GM19395 (cell line): ENCODE data around the gene RBM4.
A peak's percentile ranks its signal among the peaks of the same experiment; 100 is the strongest.
"Not testable (repeated sequence)": the region's sequence is repeated elsewhere in the genome, so short reads cannot be mapped to it uniquely, and the experiment has no call there.

Experiments
- ATAC-seq: cut with Tn5 transposase; IDR thresholded peaks from one replicate; pipeline ENCODE4 v1.9.1; 2021; ENCODE audit warnings: mild to moderate bottlenecking, moderate library complexity; ENCODE audit not compliant: unreplicated experiment

Gene RBM4

GRCh38 chr11:66638177-66639065 is at the start of gene RBM4:
TSS of gene RBM4 (plus strand) at chr11:66638703. CDS start at chr11:66639712, 1,009 bp downstream.
- ATAC-seq = peak; percentile 97

GRCh38 chr11:66589315-66589714 is 49.2 kb upstream of the RBM4 start:
- ATAC-seq = not testable (repeated sequence)

- no peak for ATAC-seq
Observed at GRCh38 chr11:66589996-66590675, 48.4 kb upstream of the RBM4 start.

- no peak for ATAC-seq
Observed at GRCh38 chr11:66591175-66591574, 47.3 kb upstream of the RBM4 start.

GRCh38 chr11:66592457-66593302 is 45.8 kb upstream of the RBM4 start, which contains the start of the genes CCDC87 and CCS:
TSS of gene CCDC87 (minus strand) at chr11:66593063. CDS start at chr11:66593015, 48 bp downstream.
TSS of gene CCS (plus strand) at chr11:66593185. CDS start at chr11:66593262, 77 bp downstream.
- ATAC-seq = peak; percentile 92

- peak; percentile 21 for ATAC-seq
Observed at GRCh38 chr11:66593303-66593635, 45.2 kb upstream of the RBM4 start.

GRCh38 chr11:66593650-66594049 is 44.9 kb upstream of the RBM4 start:
- no peak for ATAC-seq

GRCh38 chr11:66595245-66595904 is 43.1 kb upstream of the RBM4 start:
- no peak for ATAC-seq

GRCh38 chr11:66598993-66599392 is 39.5 kb upstream of the RBM4 start:
- no peak for ATAC-seq

- ATAC-seq = no peak
Observed at GRCh38 chr11:66600219-66600618, 38.3 kb upstream of the RBM4 start.

GRCh38 chr11:66600631-66601233 is 37.8 kb upstream of the RBM4 start:
- ATAC-seq = no peak

- no peak for ATAC-seq
Observed at GRCh38 chr11:66603072-66603471, 35.4 kb upstream of the RBM4 start.

GRCh38 chr11:66604155-66604554 is 34.3 kb upstream of the RBM4 start:
- ATAC-seq = no peak

GRCh38 chr11:66606608-66607007 is 31.9 kb upstream of the RBM4 start:
- not testable (repeated sequence) for ATAC-seq

GRCh38 chr11:66607126-66607834 is 31.2 kb upstream of the RBM4 start:
- ATAC-seq = no peak

GRCh38 chr11:66609721-66610617 is 28.5 kb upstream of the RBM4 start:
- ATAC-seq = no peak

- ATAC-seq = no peak
Observed at GRCh38 chr11:66612458-66612857, 26.0 kb upstream of the RBM4 start.

GRCh38 chr11:66614073-66614472 is 24.4 kb upstream of the RBM4 start:
- no peak for ATAC-seq
